Testis (tissue), 2 donors: ENCODE measurements around the gene TUB.

Source experiments
- POLR2A ChIP-seq: fragments of 450-650 bp; IDR thresholded peaks from one replicate; pipeline ENCODE4 v1.6.1; 2017; ENCODE audit warnings: antibody characterized with exemption, mild to moderate bottlenecking, moderate library complexity
- TF ChIP-seq, protein P1 (sequence below), 3 experiments: fragments of 450-650 bp in 2 of 3; fragments of 200-600 bp in 1 of 3; sonication (generic) in 1 of 3; IDR thresholded peaks; one replicate each; pipeline ENCODE4 v1.5.1; 2016 to 2019; ENCODE audit warnings: antibody characterized with exemption in 3 of 3, mild to moderate bottlenecking in 2 of 3, moderate library complexity in 1 of 3

DNA sequence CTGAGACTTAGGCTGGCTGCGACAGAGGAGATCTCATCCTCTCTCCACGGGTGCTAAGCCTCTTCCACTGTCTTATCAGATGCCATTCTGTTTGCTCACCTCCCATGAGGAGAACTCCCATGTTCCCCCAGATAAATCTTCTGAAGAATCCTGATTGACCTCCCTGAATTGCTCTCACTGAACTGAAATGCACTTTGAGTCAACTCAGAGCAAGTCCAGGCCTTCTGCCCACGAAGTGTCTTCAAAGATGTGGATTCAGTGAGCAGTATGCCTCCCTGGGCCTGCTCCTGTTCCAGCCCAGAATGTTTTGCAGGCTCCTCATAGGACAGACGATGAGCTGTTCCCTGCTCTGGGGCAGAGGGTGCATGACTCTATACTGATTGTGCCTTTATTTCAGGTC is 17.4 kb downstream of the TUB start:
- TF ChIP-seq, protein P1, sequence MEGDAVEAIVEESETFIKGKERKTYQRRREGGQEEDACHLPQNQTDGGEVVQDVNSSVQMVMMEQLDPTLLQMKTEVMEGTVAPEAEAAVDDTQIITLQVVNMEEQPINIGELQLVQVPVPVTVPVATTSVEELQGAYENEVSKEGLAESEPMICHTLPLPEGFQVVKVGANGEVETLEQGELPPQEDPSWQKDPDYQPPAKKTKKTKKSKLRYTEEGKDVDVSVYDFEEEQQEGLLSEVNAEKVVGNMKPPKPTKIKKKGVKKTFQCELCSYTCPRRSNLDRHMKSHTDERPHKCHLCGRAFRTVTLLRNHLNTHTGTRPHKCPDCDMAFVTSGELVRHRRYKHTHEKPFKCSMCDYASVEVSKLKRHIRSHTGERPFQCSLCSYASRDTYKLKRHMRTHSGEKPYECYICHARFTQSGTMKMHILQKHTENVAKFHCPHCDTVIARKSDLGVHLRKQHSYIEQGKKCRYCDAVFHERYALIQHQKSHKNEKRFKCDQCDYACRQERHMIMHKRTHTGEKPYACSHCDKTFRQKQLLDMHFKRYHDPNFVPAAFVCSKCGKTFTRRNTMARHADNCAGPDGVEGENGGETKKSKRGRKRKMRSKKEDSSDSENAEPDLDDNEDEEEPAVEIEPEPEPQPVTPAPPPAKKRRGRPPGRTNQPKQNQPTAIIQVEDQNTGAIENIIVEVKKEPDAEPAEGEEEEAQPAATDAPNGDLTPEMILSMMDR (IDR thresholded peaks at IDR 0.05), result no peak
- no peak for TF ChIP-seq POLR2A
